H1 (cell line): Measurements from ENCODE around the gene FLT1. TPM values are rescaled to one million over a fixed set of nuclear protein-coding genes. Genes with fewer than 3 reads are reported as not detected.

Source experiments
- BACH1 ChIP-seq: IDR thresholded peaks from 2 replicates; pipeline ENCODE4 v1.6.1; 2012; ENCODE audit warnings: low read length, improper control_type of control experiment
- FOSL1 ChIP-seq: IDR thresholded peaks from 2 replicates; pipeline ENCODE4 v1.6.1; 2011; ENCODE audit warnings: mild to moderate bottlenecking, low read depth, low read length, moderate library complexity; ENCODE audit not compliant: insufficient read depth
- HDAC6 ChIP-seq: IDR thresholded peaks from one replicate; pipeline ENCODE4 v1.7.1; 2012; ENCODE audit warnings: low read depth, mild to moderate bottlenecking, inconsistent platforms, low read length, moderate library complexity
- POU5F1 ChIP-seq: IDR thresholded peaks from 2 replicates; pipeline ENCODE4 v1.6.1; 2011; ENCODE audit warnings: low read depth, mild to moderate bottlenecking, low read length, moderate library complexity
- YY1 ChIP-seq: IDR thresholded peaks from 2 replicates; pipeline ENCODE4 v1.6.1; 2011; ENCODE audit warnings: low read depth, mild to moderate bottlenecking, low read length
- polyA plus RNA-seq, 7 experiments: library from polyadenylated mRNA; depleted of rRNA in 3 of 7; stranded (reverse) in 5 of 7; unstranded in 2 of 7; fragments of >200 nt in 5 of 7; fragments of 200-250 nt in 2 of 7; gene quantifications; 1 replicate in 5 of 7; 2 replicates in 1 of 7; 4 replicates in 1 of 7; pipeline versions ENCODE4 v1.2.1 to v1.2.3, GENCODE V29; 2011 to 2013; ENCODE audit warnings: missing spikeins in 2 of 7, mixed read lengths in 2 of 7
- total RNA-seq: library from RNA; stranded (reverse); fragmentation: NEBNext Ultra II Directional; extraction: Animal tissue kit (Norgen Biotek cat#: 25700); gene quantifications from 2 replicates; pipeline ENCODE4 v1.2.1, GENCODE V29; 2021
- TF ChIP-seq, protein P1 (sequence below): fragments of 300-600 bp; sonication (generic); IDR thresholded peaks from 2 replicates; pipeline ENCODE4 v1.7.1; 2012; ENCODE audit warnings: low read length, moderate library complexity, mild to moderate bottlenecking, inconsistent platforms; ENCODE audit not compliant: insufficient replicate concordance

The FLT1 gene
- total and polyA plus RNA-seq, 2 of the 8 experiments (the other 6 are each of a cell fraction or from before 2014, with no cell fraction given) = 19.7 to 90.2 TPM

- TF ChIP-seq, protein P1, sequence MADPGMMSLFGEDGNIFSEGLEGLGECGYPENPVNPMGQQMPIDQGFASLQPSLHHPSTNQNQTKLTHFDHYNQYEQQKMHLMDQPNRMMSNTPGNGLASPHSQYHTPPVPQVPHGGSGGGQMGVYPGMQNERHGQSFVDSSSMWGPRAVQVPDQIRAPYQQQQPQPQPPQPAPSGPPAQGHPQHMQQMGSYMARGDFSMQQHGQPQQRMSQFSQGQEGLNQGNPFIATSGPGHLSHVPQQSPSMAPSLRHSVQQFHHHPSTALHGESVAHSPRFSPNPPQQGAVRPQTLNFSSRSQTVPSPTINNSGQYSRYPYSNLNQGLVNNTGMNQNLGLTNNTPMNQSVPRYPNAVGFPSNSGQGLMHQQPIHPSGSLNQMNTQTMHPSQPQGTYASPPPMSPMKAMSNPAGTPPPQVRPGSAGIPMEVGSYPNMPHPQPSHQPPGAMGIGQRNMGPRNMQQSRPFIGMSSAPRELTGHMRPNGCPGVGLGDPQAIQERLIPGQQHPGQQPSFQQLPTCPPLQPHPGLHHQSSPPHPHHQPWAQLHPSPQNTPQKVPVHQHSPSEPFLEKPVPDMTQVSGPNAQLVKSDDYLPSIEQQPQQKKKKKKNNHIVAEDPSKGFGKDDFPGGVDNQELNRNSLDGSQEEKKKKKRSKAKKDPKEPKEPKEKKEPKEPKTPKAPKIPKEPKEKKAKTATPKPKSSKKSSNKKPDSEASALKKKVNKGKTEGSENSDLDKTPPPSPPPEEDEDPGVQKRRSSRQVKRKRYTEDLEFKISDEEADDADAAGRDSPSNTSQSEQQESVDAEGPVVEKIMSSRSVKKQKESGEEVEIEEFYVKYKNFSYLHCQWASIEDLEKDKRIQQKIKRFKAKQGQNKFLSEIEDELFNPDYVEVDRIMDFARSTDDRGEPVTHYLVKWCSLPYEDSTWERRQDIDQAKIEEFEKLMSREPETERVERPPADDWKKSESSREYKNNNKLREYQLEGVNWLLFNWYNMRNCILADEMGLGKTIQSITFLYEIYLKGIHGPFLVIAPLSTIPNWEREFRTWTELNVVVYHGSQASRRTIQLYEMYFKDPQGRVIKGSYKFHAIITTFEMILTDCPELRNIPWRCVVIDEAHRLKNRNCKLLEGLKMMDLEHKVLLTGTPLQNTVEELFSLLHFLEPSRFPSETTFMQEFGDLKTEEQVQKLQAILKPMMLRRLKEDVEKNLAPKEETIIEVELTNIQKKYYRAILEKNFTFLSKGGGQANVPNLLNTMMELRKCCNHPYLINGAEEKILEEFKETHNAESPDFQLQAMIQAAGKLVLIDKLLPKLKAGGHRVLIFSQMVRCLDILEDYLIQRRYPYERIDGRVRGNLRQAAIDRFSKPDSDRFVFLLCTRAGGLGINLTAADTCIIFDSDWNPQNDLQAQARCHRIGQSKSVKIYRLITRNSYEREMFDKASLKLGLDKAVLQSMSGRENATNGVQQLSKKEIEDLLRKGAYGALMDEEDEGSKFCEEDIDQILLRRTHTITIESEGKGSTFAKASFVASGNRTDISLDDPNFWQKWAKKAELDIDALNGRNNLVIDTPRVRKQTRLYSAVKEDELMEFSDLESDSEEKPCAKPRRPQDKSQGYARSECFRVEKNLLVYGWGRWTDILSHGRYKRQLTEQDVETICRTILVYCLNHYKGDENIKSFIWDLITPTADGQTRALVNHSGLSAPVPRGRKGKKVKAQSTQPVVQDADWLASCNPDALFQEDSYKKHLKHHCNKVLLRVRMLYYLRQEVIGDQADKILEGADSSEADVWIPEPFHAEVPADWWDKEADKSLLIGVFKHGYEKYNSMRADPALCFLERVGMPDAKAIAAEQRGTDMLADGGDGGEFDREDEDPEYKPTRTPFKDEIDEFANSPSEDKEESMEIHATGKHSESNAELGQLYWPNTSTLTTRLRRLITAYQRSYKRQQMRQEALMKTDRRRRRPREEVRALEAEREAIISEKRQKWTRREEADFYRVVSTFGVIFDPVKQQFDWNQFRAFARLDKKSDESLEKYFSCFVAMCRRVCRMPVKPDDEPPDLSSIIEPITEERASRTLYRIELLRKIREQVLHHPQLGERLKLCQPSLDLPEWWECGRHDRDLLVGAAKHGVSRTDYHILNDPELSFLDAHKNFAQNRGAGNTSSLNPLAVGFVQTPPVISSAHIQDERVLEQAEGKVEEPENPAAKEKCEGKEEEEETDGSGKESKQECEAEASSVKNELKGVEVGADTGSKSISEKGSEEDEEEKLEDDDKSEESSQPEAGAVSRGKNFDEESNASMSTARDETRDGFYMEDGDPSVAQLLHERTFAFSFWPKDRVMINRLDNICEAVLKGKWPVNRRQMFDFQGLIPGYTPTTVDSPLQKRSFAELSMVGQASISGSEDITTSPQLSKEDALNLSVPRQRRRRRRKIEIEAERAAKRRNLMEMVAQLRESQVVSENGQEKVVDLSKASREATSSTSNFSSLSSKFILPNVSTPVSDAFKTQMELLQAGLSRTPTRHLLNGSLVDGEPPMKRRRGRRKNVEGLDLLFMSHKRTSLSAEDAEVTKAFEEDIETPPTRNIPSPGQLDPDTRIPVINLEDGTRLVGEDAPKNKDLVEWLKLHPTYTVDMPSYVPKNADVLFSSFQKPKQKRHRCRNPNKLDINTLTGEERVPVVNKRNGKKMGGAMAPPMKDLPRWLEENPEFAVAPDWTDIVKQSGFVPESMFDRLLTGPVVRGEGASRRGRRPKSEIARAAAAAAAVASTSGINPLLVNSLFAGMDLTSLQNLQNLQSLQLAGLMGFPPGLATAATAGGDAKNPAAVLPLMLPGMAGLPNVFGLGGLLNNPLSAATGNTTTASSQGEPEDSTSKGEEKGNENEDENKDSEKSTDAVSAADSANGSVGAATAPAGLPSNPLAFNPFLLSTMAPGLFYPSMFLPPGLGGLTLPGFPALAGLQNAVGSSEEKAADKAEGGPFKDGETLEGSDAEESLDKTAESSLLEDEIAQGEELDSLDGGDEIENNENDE = no peak
- no peak for TF ChIP-seq POU5F1
- TF ChIP-seq HDAC6 = no peak
- TF ChIP-seq FOSL1 = no peak
- no peak for TF ChIP-seq YY1
- TF ChIP-seq BACH1 = no peak; the same call in 1 of the 2 replicates
Measured at GRCh38 chr13:28532388-28533124, 37.6 kb upstream of the FLT1 start (continued).
